Parathyroid adenoma (tissue), 2 donors: Measurements from ENCODE around the gene ABI3BP.
A peak's percentile ranks its signal among the peaks of the same experiment; 100 is the strongest.

Source experiments
- H2AFZ ChIP-seq: fragments of 300-600 bp; sonication (generic); one replicate; pipeline ENCODE4 v1.7.0; 2017; ENCODE audit warnings: antibody characterized with exemption, mild to moderate bottlenecking
- H3K27ac ChIP-seq: fragments of 300-600 bp; sonication (generic); one replicate; pipeline ENCODE4 v1.7.0; 2017
- H3K27me3 ChIP-seq: fragments of 300-600 bp; sonication (generic); one replicate; pipeline ENCODE4 v1.7.0; 2017; ENCODE audit warnings: low read length; ENCODE audit not compliant: control insufficient read depth, insufficient read depth
- H3K36me3 ChIP-seq: fragments of 300-600 bp; sonication (generic); one replicate; pipeline ENCODE4 v1.7.0; 2017; ENCODE audit warnings: low read length; ENCODE audit not compliant: control insufficient read depth, insufficient read depth
- H3K4me1 ChIP-seq: fragments of 300-600 bp; sonication (generic); one replicate; pipeline ENCODE4 v1.7.0; 2017; ENCODE audit warnings: control low read depth
- H3K4me2 ChIP-seq: fragments of 300-600 bp; sonication (generic); one replicate; pipeline ENCODE4 v1.7.0; 2017; ENCODE audit warnings: low read length
- H3K4me3 ChIP-seq: fragments of 300-600 bp; sonication (generic); one replicate; pipeline ENCODE4 v1.7.0; 2017; ENCODE audit warnings: low read depth, low read length
- H3K79me2 ChIP-seq: fragments of 300-600 bp; sonication (generic); one replicate; pipeline ENCODE4 v1.7.0; 2017; ENCODE audit warnings: control low read depth
- H3K9ac ChIP-seq: fragments of 300-600 bp; sonication (generic); one replicate; pipeline ENCODE4 v1.7.0; 2017; ENCODE audit warnings: mild to moderate bottlenecking
- H3K9me3 ChIP-seq: fragments of 300-600 bp; sonication (generic); one replicate; pipeline ENCODE4 v1.7.0; 2017; ENCODE audit warnings: low read length; ENCODE audit not compliant: control insufficient read depth
- CTCF ChIP-seq: fragments of 300-600 bp; sonication (generic); IDR thresholded peaks from one replicate; pipeline ENCODE4 v1.7.0; 2017; ENCODE audit warnings: antibody characterized with exemption, mild to moderate bottlenecking
- donor health status: primary hyperparathyroidism.

ABI3BP gene

GRCh38 chr3:100759950-100760349, 233.3 kb downstream of the ABI3BP start:
- Histone ChIP-seq H3K27ac (peak overlapping the region; percentile 66), H3K9me3 (no peaks in the 10 kb centered on the region), H3K4me2 (no peak overlapping the region), H3K36me3 (no peaks in the 10 kb centered on the region), H2AFZ (peak overlapping the region; percentile 79), H3K79me2 (no peaks in the 10 kb centered on the region), H3K4me3 (no peak overlapping the region), H3K27me3 (no peaks in the 10 kb centered on the region), H3K9ac (no peak overlapping the region), H3K4me1 (peaks cover 51% of the 10 kb centered on the region)
- no peak for TF ChIP-seq CTCF

- Histone ChIP-seq H3K27ac (peak overlapping the region; percentile 66), H3K79me2 (no peaks in the 10 kb centered on the region), H3K36me3 (no peaks in the 10 kb centered on the region), H3K9me3 (no peaks in the 10 kb centered on the region), H2AFZ (no peak overlapping the region), H3K4me1 (peaks cover 59% of the 10 kb centered on the region), H3K9ac (no peak overlapping the region), H3K4me3 (no peak overlapping the region), H3K27me3 (no peaks in the 10 kb centered on the region), H3K4me2 (no peak overlapping the region)
- no peak for TF ChIP-seq CTCF
Measured at GRCh38 chr3:100759159-100759558, 234.1 kb downstream of the ABI3BP start.

- Histone ChIP-seq H3K4me2 (no peak overlapping the region), H3K27ac (peak overlapping the region; percentile 50), H3K4me3 (no peak overlapping the region), H3K9me3 (no peaks in the 10 kb centered on the region), H2AFZ (no peak overlapping the region), H3K9ac (no peak overlapping the region), H3K27me3 (no peaks in the 10 kb centered on the region), H3K79me2 (no peaks in the 10 kb centered on the region), H3K36me3 (no peaks in the 10 kb centered on the region), H3K4me1 (peaks cover 63% of the 10 kb centered on the region)
- no peak for TF ChIP-seq CTCF
Measured at GRCh38 chr3:100756441-100756840, 236.8 kb downstream of the ABI3BP start.

- no peaks in the 10 kb centered on the region for H3K9me3 ChIP-seq
- H2AFZ ChIP-seq: no peak overlapping the region
- no peaks in the 10 kb centered on the region for H3K27me3 ChIP-seq
- H3K36me3 ChIP-seq: no peaks in the 10 kb centered on the region
- no peaks in the 10 kb centered on the region for H3K79me2 ChIP-seq
- H3K4me2 ChIP-seq: no peak overlapping the region
- peak overlapping the region; percentile 71 for H3K27ac ChIP-seq
- no peak overlapping the region for H3K4me3 ChIP-seq
- peaks cover 49% of the 10 kb centered on the region for H3K4me1 ChIP-seq
- no peak overlapping the region for H3K9ac ChIP-seq
- no peak for TF ChIP-seq CTCF
Measured at GRCh38 chr3:100754563-100755334, 238.5 kb downstream of the ABI3BP start.

GRCh38 chr3:100753846-100754245, 239.4 kb downstream of the ABI3BP start:
- H3K36me3 ChIP-seq: no peaks in the 10 kb centered on the region
- peaks cover 42% of the 10 kb centered on the region for H3K4me1 ChIP-seq
- H3K27ac ChIP-seq: peak overlapping the region; percentile 71
- H3K79me2 ChIP-seq: no peaks in the 10 kb centered on the region
- TF ChIP-seq CTCF: no peak
- peak overlapping the region; percentile 21 for H3K4me2 ChIP-seq
- H3K9me3 ChIP-seq: no peaks in the 10 kb centered on the region
- no peaks in the 10 kb centered on the region for H3K27me3 ChIP-seq
- no peak overlapping the region for H3K4me3 ChIP-seq
- H3K9ac ChIP-seq: no peak overlapping the region
- peak overlapping the region; percentile 36 for H2AFZ ChIP-seq
